B cell (primary cell): ENCODE measurements around the gene ATP5MC2.

Experiments
- EZH2 ChIP-seq: IDR thresholded peaks from 2 replicates; pipeline ENCODE4 v1.6.1; 2012; ENCODE audit warnings: borderline replicate concordance, low read depth, mild to moderate bottlenecking, moderate library complexity, low read length; ENCODE audit not compliant: insufficient read depth, poor library complexity, severe bottlenecking
- TF ChIP-seq, protein P1 (sequence below): fragments of 200-600 bp; IDR thresholded peaks from one replicate; pipeline ENCODE4 v1.8.0; 2022; ENCODE audit warnings: antibody characterized with exemption, mild to moderate bottlenecking

DNA sequence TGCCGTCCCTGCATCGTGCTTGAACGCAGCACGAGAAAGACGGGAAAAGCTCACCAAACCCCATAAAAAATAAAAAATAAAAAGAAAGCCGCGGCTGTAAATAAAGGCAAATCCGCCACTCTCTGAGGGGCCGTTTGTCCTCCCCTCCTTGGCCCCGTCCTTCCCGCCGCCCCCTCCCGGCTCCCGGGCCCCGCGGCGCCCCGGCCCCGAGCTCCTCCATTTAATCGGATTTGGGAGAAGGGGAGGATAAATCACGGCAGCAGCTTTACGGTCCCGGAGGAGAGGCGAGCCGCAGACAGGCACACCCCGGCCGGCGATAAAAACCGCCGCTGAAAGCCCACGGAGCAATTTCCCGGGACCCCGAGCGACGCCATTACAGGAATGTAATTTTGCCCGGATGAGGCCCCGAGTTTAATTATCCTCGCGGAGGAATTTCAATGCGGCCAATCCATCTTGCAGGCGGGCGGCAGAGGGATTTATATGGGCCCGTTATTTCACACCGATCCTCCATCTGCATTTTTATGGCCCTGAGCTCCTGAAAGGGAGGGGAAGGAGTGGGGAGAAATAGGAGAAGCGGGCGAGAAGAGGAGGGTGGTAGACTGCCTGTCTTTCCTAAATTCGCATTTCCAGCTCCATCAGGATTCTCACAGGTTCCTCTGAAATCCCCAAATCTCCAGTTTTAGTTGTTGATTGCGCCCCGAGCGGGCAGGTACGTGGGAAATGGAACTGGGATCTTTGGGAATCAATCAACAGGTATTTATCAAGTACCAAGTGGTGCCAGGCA, 1.3 kb upstream of the ATP5MC2 start:
- TF ChIP-seq, protein P1, sequence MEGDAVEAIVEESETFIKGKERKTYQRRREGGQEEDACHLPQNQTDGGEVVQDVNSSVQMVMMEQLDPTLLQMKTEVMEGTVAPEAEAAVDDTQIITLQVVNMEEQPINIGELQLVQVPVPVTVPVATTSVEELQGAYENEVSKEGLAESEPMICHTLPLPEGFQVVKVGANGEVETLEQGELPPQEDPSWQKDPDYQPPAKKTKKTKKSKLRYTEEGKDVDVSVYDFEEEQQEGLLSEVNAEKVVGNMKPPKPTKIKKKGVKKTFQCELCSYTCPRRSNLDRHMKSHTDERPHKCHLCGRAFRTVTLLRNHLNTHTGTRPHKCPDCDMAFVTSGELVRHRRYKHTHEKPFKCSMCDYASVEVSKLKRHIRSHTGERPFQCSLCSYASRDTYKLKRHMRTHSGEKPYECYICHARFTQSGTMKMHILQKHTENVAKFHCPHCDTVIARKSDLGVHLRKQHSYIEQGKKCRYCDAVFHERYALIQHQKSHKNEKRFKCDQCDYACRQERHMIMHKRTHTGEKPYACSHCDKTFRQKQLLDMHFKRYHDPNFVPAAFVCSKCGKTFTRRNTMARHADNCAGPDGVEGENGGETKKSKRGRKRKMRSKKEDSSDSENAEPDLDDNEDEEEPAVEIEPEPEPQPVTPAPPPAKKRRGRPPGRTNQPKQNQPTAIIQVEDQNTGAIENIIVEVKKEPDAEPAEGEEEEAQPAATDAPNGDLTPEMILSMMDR, result no peak
- no peak for TF ChIP-seq EZH2
